GM23248 (cell line): ENCODE data around the gene LRIG1.

Experiments used
- EZH2 ChIP-seq: fragments of 200-600 bp; sonication (generic); IDR thresholded peaks from 2 replicates; pipeline ENCODE4 v1.6.1; 2018; ENCODE audit warnings: antibody characterized with exemption, mild to moderate bottlenecking; ENCODE audit not compliant: insufficient read depth, poor library complexity, severe bottlenecking
- EZH2phosphoT487 ChIP-seq: fragments of 200-600 bp; sonication (generic); IDR thresholded peaks from 2 replicates; pipeline ENCODE4 v1.6.1; 2018; ENCODE audit warnings: antibody characterized with exemption, moderate library complexity, mild to moderate bottlenecking, low read depth; ENCODE audit not compliant: insufficient read depth

- TF ChIP-seq EZH2, result no peak
- no peak for TF ChIP-seq EZH2phosphoT487
Measured at GRCh38 chr3:66453651-66454463, 47.0 kb downstream of the LRIG1 start.
